Activated gamma-delta T cell (primary cell): ENCODE measurements around the gene F13A1.

Experiments used
- DNase-seq: peaks from one replicate; lab custom pipeline; 2025; lab: John Stamatoyannopoulos, UW
- total RNA-seq, 2 donors: gene quantifications; one replicate each; lab custom pipeline; 2026; lab: John Stamatoyannopoulos, UW

Gene F13A1
- 0 to 0.04 reads per million in 2 donors for total RNA-seq

GRCh38 chr6:6319952-6320811 is at the start of gene F13A1:
F13A1 (minus strand) TSS chr6:6320662; CDS start chr6:6318664, 1,998 bp downstream.
- no peak for DNase-seq

GRCh38 chr6:6368684-6369052 is 48.2 kb upstream of the F13A1 start:
- DNase-seq = no peak

- no peak for DNase-seq
Measured at GRCh38 chr6:6368040-6368683, 47.7 kb upstream of the F13A1 start.

- DNase-seq = no peak
Measured at GRCh38 chr6:6366803-6367202, 46.3 kb upstream of the F13A1 start.

GRCh38 chr6:6365242-6365641 is 44.8 kb upstream of the F13A1 start:
- DNase-seq = no peak

- DNase-seq = no peak
Measured at GRCh38 chr6:6362056-6362840, 41.8 kb upstream of the F13A1 start.

- no peak for DNase-seq
Measured at GRCh38 chr6:6357530-6357929, 37.1 kb upstream of the F13A1 start.

- no peak for DNase-seq
Measured at GRCh38 chr6:6357032-6357431, 36.6 kb upstream of the F13A1 start.

- DNase-seq = no peak
Measured at GRCh38 chr6:6352772-6353171, 32.3 kb upstream of the F13A1 start.

- DNase-seq = no peak
Measured at GRCh38 chr6:6351511-6352025, 31.1 kb upstream of the F13A1 start.

GRCh38 chr6:6350696-6351095 is 30.2 kb upstream of the F13A1 start:
- DNase-seq = no peak

GRCh38 chr6:6348256-6348655 is 27.8 kb upstream of the F13A1 start:
- no peak for DNase-seq

GRCh38 chr6:6346427-6347023 is 26.1 kb upstream of the F13A1 start:
- no peak for DNase-seq

- no peak for DNase-seq
Measured at GRCh38 chr6:6333501-6333900, 13.0 kb upstream of the F13A1 start.

- no peak for DNase-seq
Measured at GRCh38 chr6:6332811-6333244, 12.4 kb upstream of the F13A1 start.

GRCh38 chr6:6331946-6332601 is 11.6 kb upstream of the F13A1 start:
- no peak for DNase-seq

- no peak for DNase-seq
Measured at GRCh38 chr6:6331393-6331792, 10.9 kb upstream of the F13A1 start.

- no peak for DNase-seq
Measured at GRCh38 chr6:6330407-6330806, 9.9 kb upstream of the F13A1 start.

GRCh38 chr6:6328451-6328850 is 8.0 kb upstream of the F13A1 start:
- no peak for DNase-seq

- DNase-seq = no peak
Measured at GRCh38 chr6:6323352-6323751, 2.9 kb upstream of the F13A1 start.

GRCh38 chr6:6320901-6321300 is 439 bp upstream of the F13A1 start:
- no peak for DNase-seq
